ENCODE results near the gene CYBC1.

DNA sequence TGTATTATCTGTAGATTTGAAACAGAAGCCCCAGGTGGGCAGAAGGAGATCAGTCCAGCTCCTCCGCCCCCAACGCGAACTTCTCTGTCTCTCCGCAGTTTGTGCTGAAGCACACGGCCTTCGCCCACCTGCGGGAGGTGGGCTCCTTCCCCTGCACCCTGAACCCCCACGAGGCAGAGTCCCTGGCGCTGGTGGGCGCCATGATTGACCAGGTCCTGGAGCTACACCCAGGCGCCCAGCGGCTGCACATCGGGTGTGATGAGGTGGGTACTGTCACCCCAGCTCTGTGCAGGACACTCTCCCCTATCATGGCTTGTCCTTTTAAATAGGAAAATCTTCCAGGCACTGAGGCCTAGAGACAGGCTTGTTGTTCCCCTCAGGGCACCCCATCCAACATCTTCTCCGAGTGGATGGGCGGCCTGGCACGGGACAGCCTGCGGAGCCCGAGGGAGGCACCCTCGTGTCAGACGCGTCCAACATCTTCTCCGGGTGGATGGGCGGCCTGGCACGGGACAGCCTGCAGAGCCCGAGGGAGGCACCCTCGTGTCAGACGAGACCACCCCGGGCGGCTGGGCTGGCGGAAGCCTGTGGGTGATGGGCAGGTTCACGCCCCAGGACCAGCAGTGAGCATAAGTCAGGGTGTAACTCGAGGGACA is 16.9 kb downstream of the CYBC1 start:
- TF ChIP-seq, protein P1, sequence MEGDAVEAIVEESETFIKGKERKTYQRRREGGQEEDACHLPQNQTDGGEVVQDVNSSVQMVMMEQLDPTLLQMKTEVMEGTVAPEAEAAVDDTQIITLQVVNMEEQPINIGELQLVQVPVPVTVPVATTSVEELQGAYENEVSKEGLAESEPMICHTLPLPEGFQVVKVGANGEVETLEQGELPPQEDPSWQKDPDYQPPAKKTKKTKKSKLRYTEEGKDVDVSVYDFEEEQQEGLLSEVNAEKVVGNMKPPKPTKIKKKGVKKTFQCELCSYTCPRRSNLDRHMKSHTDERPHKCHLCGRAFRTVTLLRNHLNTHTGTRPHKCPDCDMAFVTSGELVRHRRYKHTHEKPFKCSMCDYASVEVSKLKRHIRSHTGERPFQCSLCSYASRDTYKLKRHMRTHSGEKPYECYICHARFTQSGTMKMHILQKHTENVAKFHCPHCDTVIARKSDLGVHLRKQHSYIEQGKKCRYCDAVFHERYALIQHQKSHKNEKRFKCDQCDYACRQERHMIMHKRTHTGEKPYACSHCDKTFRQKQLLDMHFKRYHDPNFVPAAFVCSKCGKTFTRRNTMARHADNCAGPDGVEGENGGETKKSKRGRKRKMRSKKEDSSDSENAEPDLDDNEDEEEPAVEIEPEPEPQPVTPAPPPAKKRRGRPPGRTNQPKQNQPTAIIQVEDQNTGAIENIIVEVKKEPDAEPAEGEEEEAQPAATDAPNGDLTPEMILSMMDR (conservative IDR thresholded peaks at IDR 0.05 in 1 of 2, IDR thresholded peaks at IDR 0.05 in 1 of 2; ENCODE audit: low read depth in 1 of 2, low read length in 2 of 2) = no peak
- TF ChIP-seq EZH2 (IDR thresholded peaks at IDR 0.05; ENCODE audit: low read length, missing control alignments) = no peak

Data from fibroblast of lung (primary cell).